GM06990 (cell line): Measurements from ENCODE around the gene HGD.

Experiments
- DNase-seq: peaks from one replicate; pipeline ENCODE4 v3.0.0-alpha.2; 2011; ENCODE audit not compliant: insufficient read length; ENCODE audit errors: extremely low read depth
- H3K27me3 ChIP-seq: replicated peaks from 2 replicates; pipeline ENCODE4 v1.6.0; 2011; ENCODE audit warnings: low read length; ENCODE audit not compliant: control insufficient read depth, insufficient read depth
- H3K36me3 ChIP-seq: 2 replicates; pipeline ENCODE4 v1.5.1; 2011; ENCODE audit warnings: low read length; ENCODE audit not compliant: control insufficient read depth, insufficient read depth
- H3K4me3 ChIP-seq: replicated peaks from 2 replicates; pipeline ENCODE4 v1.5.1; 2011; ENCODE audit warnings: low read depth, mild to moderate bottlenecking, control low read depth, low read length
- TF ChIP-seq, protein P1 (sequence below): IDR thresholded peaks from 2 replicates; pipeline ENCODE4 v1.5.1; 2011; ENCODE audit warnings: low read length, control low read depth, mild to moderate bottlenecking, inconsistent platforms; ENCODE audit not compliant: insufficient read depth, poor library complexity, severe bottlenecking

The HGD gene

DNA sequence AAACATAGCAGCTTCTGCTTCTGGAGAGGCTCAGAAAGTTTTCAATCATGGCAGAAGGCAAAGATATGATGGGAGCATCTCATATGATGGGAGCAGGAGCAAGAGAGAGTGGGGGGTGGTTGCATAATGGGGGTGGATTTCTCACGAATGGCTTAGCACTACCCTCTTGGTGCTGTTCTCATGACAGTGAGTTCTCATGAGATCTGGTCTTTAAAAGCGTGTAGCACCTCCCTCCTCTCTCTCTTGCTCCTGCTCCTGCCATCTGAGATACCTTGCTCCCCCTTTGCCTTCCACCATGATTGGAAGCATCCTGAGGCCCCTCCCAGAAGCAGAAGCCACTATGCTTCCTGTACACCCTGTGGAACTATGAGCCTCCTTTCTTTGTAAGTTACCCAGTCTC is 22.2 kb downstream of the HGD start:
- TF ChIP-seq, protein P1, sequence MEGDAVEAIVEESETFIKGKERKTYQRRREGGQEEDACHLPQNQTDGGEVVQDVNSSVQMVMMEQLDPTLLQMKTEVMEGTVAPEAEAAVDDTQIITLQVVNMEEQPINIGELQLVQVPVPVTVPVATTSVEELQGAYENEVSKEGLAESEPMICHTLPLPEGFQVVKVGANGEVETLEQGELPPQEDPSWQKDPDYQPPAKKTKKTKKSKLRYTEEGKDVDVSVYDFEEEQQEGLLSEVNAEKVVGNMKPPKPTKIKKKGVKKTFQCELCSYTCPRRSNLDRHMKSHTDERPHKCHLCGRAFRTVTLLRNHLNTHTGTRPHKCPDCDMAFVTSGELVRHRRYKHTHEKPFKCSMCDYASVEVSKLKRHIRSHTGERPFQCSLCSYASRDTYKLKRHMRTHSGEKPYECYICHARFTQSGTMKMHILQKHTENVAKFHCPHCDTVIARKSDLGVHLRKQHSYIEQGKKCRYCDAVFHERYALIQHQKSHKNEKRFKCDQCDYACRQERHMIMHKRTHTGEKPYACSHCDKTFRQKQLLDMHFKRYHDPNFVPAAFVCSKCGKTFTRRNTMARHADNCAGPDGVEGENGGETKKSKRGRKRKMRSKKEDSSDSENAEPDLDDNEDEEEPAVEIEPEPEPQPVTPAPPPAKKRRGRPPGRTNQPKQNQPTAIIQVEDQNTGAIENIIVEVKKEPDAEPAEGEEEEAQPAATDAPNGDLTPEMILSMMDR, result no peak
- H3K4me3 ChIP-seq, result no peak overlapping the region
- H3K27me3 ChIP-seq, result no peaks in the 10 kb centered on the region
- no peak for DNase-seq
- no peaks in the 10 kb centered on the region for H3K36me3 ChIP-seq

DNA sequence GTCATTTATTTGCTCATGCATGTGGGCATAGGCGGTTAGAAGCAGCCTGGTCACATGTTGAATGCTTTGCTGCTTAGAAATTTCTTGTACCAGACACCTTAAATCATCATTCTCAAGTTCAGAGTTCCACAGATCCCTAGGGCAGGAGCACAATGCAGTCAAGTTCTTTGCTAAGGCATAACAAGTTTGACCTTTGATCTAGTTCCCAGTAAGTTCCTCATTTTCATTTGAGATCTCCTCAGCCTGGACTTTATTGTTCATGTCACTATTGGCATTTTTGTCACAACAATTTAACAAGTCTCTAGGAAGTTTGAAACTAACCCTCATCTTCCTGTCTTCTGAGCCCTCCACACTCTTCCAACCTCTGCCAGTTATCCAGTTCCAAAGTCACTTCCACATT is 22.8 kb downstream of the HGD start:
- TF ChIP-seq, protein P1, result no peak
- H3K4me3 ChIP-seq, result no peak overlapping the region
- H3K27me3 ChIP-seq, result no peaks in the 10 kb centered on the region
- DNase-seq, result no peak
- H3K36me3 ChIP-seq, result no peaks in the 10 kb centered on the region

- H3K27me3 ChIP-seq, result no peaks in the 10 kb centered on the region
- no peak for DNase-seq
- TF ChIP-seq, protein P1, result no peak
- H3K36me3 ChIP-seq, result no peaks in the 10 kb centered on the region
- H3K4me3 ChIP-seq, result no peak overlapping the region
Observed at GRCh38 chr3:120652896-120653545, 29.0 kb downstream of the HGD start.

GRCh38 chr3:120652281-120652680 is 29.8 kb downstream of the HGD start:
- TF ChIP-seq, protein P1, result no peak
- no peak for DNase-seq

GRCh38 chr3:120650311-120650710 is 31.7 kb downstream of the HGD start:
- TF ChIP-seq, protein P1, result no peak
- no peaks in the 10 kb centered on the region for H3K36me3 ChIP-seq
- no peak for DNase-seq
- H3K27me3 ChIP-seq, result no peaks in the 10 kb centered on the region
- H3K4me3 ChIP-seq, result no peak overlapping the region

More at GRCh38 chr3:120652281-120652680, 29.8 kb downstream of the HGD start:
- Histone ChIP-seq H3K36me3 (no peaks in the 10 kb centered on the region), H3K27me3 (no peaks in the 10 kb centered on the region), H3K4me3 (no peak overlapping the region)

- no peak for DNase-seq
- Histone ChIP-seq H3K27me3 (no peaks in the 10 kb centered on the region), H3K4me3 (no peak overlapping the region), H3K36me3 (no peaks in the 10 kb centered on the region)
- TF ChIP-seq, protein P1, result no peak
Observed at GRCh38 chr3:120649830-120650233, 32.2 kb downstream of the HGD start.
